OCI-LY7 (cell line): ENCODE results near the gene CCDC116. TPM values are rescaled to one million over a fixed set of nuclear protein-coding genes. Genes with fewer than 3 reads are reported as not detected.

Source experiments
- BruUV-seq: library from RNA; stranded (reverse); fragments of 400-500 nt; replicated peaks from 2 replicates; lab custom pipeline; 2021; lab: Mats Ljungman, UMichigan
- CTCF ChIA-PET: fragments of 300-600 bp; sonication (Branson Sonifier 250); formaldehyde crosslinking; loops from one replicate; lab custom pipeline; 2022; ENCODE audit warnings: antibody characterized with exemption; ENCODE audit not compliant: unreplicated experiment; lab: Charles Lee
- POLR2A ChIA-PET: fragments of 300-600 bp; sonication (Branson Sonifier 250); formaldehyde crosslinking; loops from one replicate; lab custom pipeline; 2022; ENCODE audit warnings: antibody characterized with exemption; lab: Charles Lee
- DNase-seq: peaks from one replicate; pipeline ENCODE4 v3.0.0-alpha.2; 2015; ENCODE audit warnings: low spot score
- H2AFZ ChIP-seq: fragments of 200-600 bp; sonication (generic), shearing (Covaris generic); 2 replicates; pipeline ENCODE4 v1.6.1; 2014; ENCODE audit warnings: mild to moderate bottlenecking, antibody characterized with exemption, low read length, moderate library complexity
- H3K27ac ChIP-seq: fragments of 200-600 bp; sonication (generic); 2 replicates; pipeline ENCODE4 v1.5.1; 2014; ENCODE audit warnings: mixed run types, low read depth, mild to moderate bottlenecking, moderate library complexity, low read length, inconsistent platforms; ENCODE audit not compliant: poor library complexity, severe bottlenecking
- H3K36me3 ChIP-seq: fragments of 200-600 bp; sonication (generic); 2 replicates; pipeline ENCODE4 v1.6.1; 2014; ENCODE audit warnings: mild to moderate bottlenecking, antibody characterized with exemption, low read length, moderate library complexity, mixed read lengths; ENCODE audit not compliant: insufficient read depth
- H3K4me1 ChIP-seq: fragments of 200-600 bp; sonication (generic); 2 replicates; pipeline ENCODE4 v1.5.1; 2014; ENCODE audit warnings: mild to moderate bottlenecking, low read length; ENCODE audit not compliant: insufficient read depth, poor library complexity, severe bottlenecking
- H3K4me2 ChIP-seq: fragments of 200-600 bp; sonication (generic); 2 replicates; pipeline ENCODE4 v1.6.1; 2014; ENCODE audit warnings: mild to moderate bottlenecking, low read length
- H3K4me3 ChIP-seq: fragments of 200-600 bp; sonication (generic); 2 replicates; pipeline ENCODE4 v1.5.1; 2014; ENCODE audit warnings: mild to moderate bottlenecking, low read depth, low read length; ENCODE audit not compliant: poor library complexity, severe bottlenecking
- H3K79me2 ChIP-seq: fragments of 200-600 bp; sonication (generic); 2 replicates; pipeline ENCODE4 v1.6.1; 2016; ENCODE audit warnings: low read depth, mild to moderate bottlenecking, low read length, moderate library complexity, mixed read lengths; ENCODE audit not compliant: insufficient read depth
- H3K9me2 ChIP-seq: fragments of 200-600 bp; sonication (generic); 2 replicates; pipeline ENCODE4 v1.6.1; 2016; ENCODE audit warnings: mild to moderate bottlenecking, low read length, mixed read lengths; ENCODE audit not compliant: insufficient read depth
- H3K9me3 ChIP-seq: fragments of 200-600 bp; sonication (generic); 2 replicates; pipeline ENCODE4 v1.6.1; 2014; ENCODE audit warnings: mild to moderate bottlenecking, mixed run types, low read length, mixed read lengths
- H4K20me1 ChIP-seq: fragments of 200-600 bp; sonication (generic); 2 replicates; pipeline ENCODE4 v1.6.1; 2014; ENCODE audit warnings: mild to moderate bottlenecking, antibody characterized with exemption, low read length, moderate library complexity, mixed read lengths; ENCODE audit not compliant: insufficient read depth
- EZH2phosphoT487 ChIP-seq: fragments of 200-600 bp; sonication (generic); IDR thresholded peaks from 2 replicates; pipeline ENCODE4 v1.6.1; 2018; ENCODE audit warnings: low read depth, borderline replicate concordance, mild to moderate bottlenecking, mixed run types, antibody characterized with exemption, low read length, moderate library complexity, mixed read lengths
- intact Hi-C: fragments of 100-400 bp; cut with micrococcal nuclease; formaldehyde crosslinking; loops from one replicate; pipeline ENCODE4 v1.10.0; 2022; ENCODE audit not compliant: unreplicated experiment
- total RNA-seq, 2 experiments: library from RNA; depleted of rRNA in 1 of 2; stranded (reverse); fragments of >200 nt in 1 of 2; shearing (Covaris generic) in 1 of 2; gene quantifications; 2 replicates each; pipeline ENCODE4 v1.2.3, GENCODE V29; 2014 to 2022
- TF ChIP-seq, protein P1 (sequence below): fragments of 200-600 bp; sonication (generic); conservative IDR thresholded peaks from 2 replicates; pipeline ENCODE4 v1.5.1; 2014; ENCODE audit warnings: mild to moderate bottlenecking, antibody characterized with exemption, low read length, moderate library complexity, mixed read lengths

The CCDC116 gene
- total RNA-seq, 2 experiments from 2014 or later: 1.5 to 3.1 TPM

GRCh38 chr22:21622011-21622918 is 10.3 kb upstream of the CCDC116 start:
- ChIA-PET POLR2A (interaction anchor here (2.0 kb wide), 1 partner anchor 12 kb away, joined by 6 read pairs; no protein-coding TSS in a partner anchor), CTCF (no interaction called here)
- Histone ChIP-seq H4K20me1 (0 out of 2 replicates have a peak, but pooled peaks cover 8% of the 10 kb centered on the region), H2AFZ (no peak overlapping the region), H3K4me2 (no peak overlapping the region), H3K27ac (peak overlapping the region; percentile 20), H3K9me3 (no peaks in the 10 kb centered on the region), H3K4me3 (no peak overlapping the region), H3K9me2 (no peaks in the 10 kb centered on the region), H3K4me1 (peaks cover 38% of the 10 kb centered on the region), H3K36me3 (peaks cover 82% of the 10 kb centered on the region), H3K79me2 (peaks cover 67% of the 10 kb centered on the region)
- no peak for DNase-seq
- BruUV-seq: no TSS peak
- TF ChIP-seq EZH2phosphoT487: no peak
- TF ChIP-seq, protein P1, sequence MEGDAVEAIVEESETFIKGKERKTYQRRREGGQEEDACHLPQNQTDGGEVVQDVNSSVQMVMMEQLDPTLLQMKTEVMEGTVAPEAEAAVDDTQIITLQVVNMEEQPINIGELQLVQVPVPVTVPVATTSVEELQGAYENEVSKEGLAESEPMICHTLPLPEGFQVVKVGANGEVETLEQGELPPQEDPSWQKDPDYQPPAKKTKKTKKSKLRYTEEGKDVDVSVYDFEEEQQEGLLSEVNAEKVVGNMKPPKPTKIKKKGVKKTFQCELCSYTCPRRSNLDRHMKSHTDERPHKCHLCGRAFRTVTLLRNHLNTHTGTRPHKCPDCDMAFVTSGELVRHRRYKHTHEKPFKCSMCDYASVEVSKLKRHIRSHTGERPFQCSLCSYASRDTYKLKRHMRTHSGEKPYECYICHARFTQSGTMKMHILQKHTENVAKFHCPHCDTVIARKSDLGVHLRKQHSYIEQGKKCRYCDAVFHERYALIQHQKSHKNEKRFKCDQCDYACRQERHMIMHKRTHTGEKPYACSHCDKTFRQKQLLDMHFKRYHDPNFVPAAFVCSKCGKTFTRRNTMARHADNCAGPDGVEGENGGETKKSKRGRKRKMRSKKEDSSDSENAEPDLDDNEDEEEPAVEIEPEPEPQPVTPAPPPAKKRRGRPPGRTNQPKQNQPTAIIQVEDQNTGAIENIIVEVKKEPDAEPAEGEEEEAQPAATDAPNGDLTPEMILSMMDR: no peak
- intact Hi-C loops: no loop called here

DNA sequence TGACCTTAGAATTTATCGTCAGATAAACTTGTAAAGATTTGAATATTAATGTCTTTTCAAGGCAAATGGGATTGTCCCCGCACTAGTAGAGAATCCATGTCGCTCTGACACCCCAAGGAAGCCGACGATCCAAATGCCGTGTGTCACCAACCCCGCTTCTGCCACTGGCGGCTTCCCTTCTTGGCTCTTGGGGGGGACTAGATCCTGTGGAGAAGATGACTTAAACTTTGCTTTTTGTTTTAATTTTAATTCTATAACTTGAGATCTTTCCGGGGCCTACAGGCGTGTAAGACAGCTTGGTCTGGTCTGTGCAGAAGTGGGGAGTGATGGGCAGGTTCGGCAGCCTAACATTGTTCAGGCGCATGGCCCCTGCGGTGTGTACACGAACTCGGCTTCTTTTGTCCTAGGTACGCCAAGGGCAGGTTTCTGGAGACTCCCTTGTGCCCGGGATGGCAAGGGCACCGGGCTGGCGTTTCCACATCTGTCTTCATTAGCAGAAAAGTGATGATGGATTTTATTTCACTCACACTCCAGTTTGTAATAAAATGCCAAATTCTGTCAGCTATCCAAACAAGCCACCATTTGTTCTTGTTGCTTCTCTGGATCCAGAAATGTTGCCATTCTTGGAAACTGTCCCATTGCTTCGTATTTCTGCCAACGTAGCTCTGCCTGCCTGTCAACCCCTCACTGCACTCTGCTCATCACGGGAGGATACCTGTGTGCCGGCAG is 9.5 kb upstream of the CCDC116 start:
- no peak overlapping the region for H3K27ac ChIP-seq
- ChIA-PET POLR2A (no interaction called here), CTCF (no interaction called here)
- no peak for DNase-seq
- H2AFZ ChIP-seq: no peak overlapping the region
- H3K9me3 ChIP-seq: no peaks in the 10 kb centered on the region
- H4K20me1 ChIP-seq: 0 out of 2 replicates have a peak, but pooled peaks cover 3% of the 10 kb centered on the region
- H3K4me1 ChIP-seq: peaks cover 37% of the 10 kb centered on the region
- H3K4me3 ChIP-seq: no peak overlapping the region
- peaks cover 67% of the 10 kb centered on the region for H3K79me2 ChIP-seq
- no TSS peak for BruUV-seq
- intact Hi-C loops: no loop called here
- no peak for TF ChIP-seq EZH2phosphoT487
- TF ChIP-seq, protein P1: no peak
- H3K36me3 ChIP-seq: peaks cover 82% of the 10 kb centered on the region
- no peaks in the 10 kb centered on the region for H3K9me2 ChIP-seq
- H3K4me2 ChIP-seq: no peak overlapping the region
